IMR-90 (cell line): ENCODE data around the gene RRAGC. TPM values are rescaled to one million over a fixed set of nuclear protein-coding genes. Genes with fewer than 3 reads are reported as not detected.

Experiments used
- ATAC-seq: fragments of 200-7000 bp; cut with Tn5 transposase; 2 replicates; pipeline ENCODE4 v1.9.1; 2020; ENCODE audit warnings: low read depth, mild to moderate bottlenecking, moderate library complexity
- BruUV-seq: library from RNA; stranded (reverse); fragments of 400-500 nt; replicated peaks from 2 replicates; lab custom pipeline; 2021; lab: Mats Ljungman, UMichigan
- CTCF ChIA-PET: fragments of 300-600 bp; formaldehyde crosslinking; extraction: SDS; loops from one replicate; lab custom pipeline; 2021; ENCODE audit warnings: antibody characterized with exemption; lab: Yijun Ruan, JAX
- POLR2A ChIA-PET: fragments of 300-600 bp; sonication (Branson Sonifier 250); formaldehyde crosslinking; loops from one replicate; lab custom pipeline; 2022; ENCODE audit warnings: antibody characterized with exemption; ENCODE audit not compliant: unreplicated experiment; lab: Charles Lee
- DNase-seq: peaks from one replicate; pipeline ENCODE4 v3.0.0; 2013
- H2AFZ ChIP-seq: replicated peaks from 2 replicates; pipeline ENCODE3; 2013; ENCODE audit warnings: low read length, mild to moderate bottlenecking; ENCODE audit not compliant: poor library complexity
- H2AK5ac ChIP-seq: 2 replicates; pipeline ENCODE4 v1.6.1; 2013; ENCODE audit warnings: low read depth, low read length, inconsistent platforms
- H2AK9ac ChIP-seq: replicated peaks from 2 replicates; pipeline ENCODE3; 2013; ENCODE audit warnings: mild to moderate bottlenecking, low read depth, low read length, moderate library complexity; ENCODE audit not compliant: poor library complexity
- H2BK120ac ChIP-seq: 2 replicates; pipeline ENCODE4 v1.6.1; 2013; ENCODE audit warnings: low read depth, low read length, inconsistent platforms
- H2BK15ac ChIP-seq: 3 replicates; pipeline ENCODE4 v1.6.1; 2013; ENCODE audit warnings: low read depth, low read length, inconsistent platforms
- H2BK20ac ChIP-seq: 2 replicates; pipeline ENCODE4 v1.6.1; 2013; ENCODE audit warnings: low read depth, mild to moderate bottlenecking, inconsistent platforms, low read length, moderate library complexity
- H2BK5ac ChIP-seq: 2 replicates; pipeline ENCODE4 v1.6.1; 2013; ENCODE audit warnings: mild to moderate bottlenecking, low read depth, low read length, inconsistent platforms; ENCODE audit not compliant: poor library complexity, severe bottlenecking
- H3K14ac ChIP-seq: replicated peaks from 2 replicates; pipeline ENCODE4 v1.6.1; 2013; ENCODE audit warnings: low read depth, low read length, inconsistent platforms
- H3K18ac ChIP-seq: 2 replicates; pipeline ENCODE4 v1.6.1; 2013; ENCODE audit warnings: low read depth, low read length, control low read depth
- H3K23ac ChIP-seq: 2 replicates; pipeline ENCODE4 v1.6.1; 2013; ENCODE audit warnings: low read depth, low read length, inconsistent platforms
- H3K27ac ChIP-seq: 2 replicates; pipeline ENCODE4 v1.5.1; 2013; ENCODE audit warnings: mild to moderate bottlenecking, control low read depth, low read length; ENCODE audit not compliant: insufficient read depth
- H3K27me3 ChIP-seq: 2 replicates; pipeline ENCODE4 v1.6.1; 2013; ENCODE audit warnings: low read length; ENCODE audit not compliant: control insufficient read depth, insufficient read depth
- H3K36me3 ChIP-seq: 2 replicates; pipeline ENCODE4 v1.6.1; 2013; ENCODE audit warnings: low read length, mixed read lengths; ENCODE audit not compliant: control insufficient read depth, insufficient read depth
- H3K4ac ChIP-seq: 2 replicates; pipeline ENCODE4 v1.6.1; 2013; ENCODE audit warnings: low read depth, low read length, inconsistent platforms
- H3K4me1 ChIP-seq: 2 replicates; pipeline ENCODE4 v1.6.1; 2013; ENCODE audit warnings: low read length, mixed read lengths; ENCODE audit not compliant: control insufficient read depth, insufficient read depth
- H3K4me2 ChIP-seq: 2 replicates; pipeline ENCODE4 v1.6.1; 2013; ENCODE audit warnings: low read depth, mild to moderate bottlenecking, control low read depth, low read length, moderate library complexity
- H3K4me3 ChIP-seq: 2 replicates; pipeline ENCODE4 v1.5.1; 2013; ENCODE audit warnings: low read depth, mild to moderate bottlenecking, control low read depth, low read length, moderate library complexity; ENCODE audit not compliant: insufficient read depth
- H3K56ac ChIP-seq: 2 replicates; pipeline ENCODE4 v1.6.1; 2013; ENCODE audit warnings: low read length, inconsistent platforms; ENCODE audit not compliant: insufficient read depth; ENCODE audit errors: extremely low read depth
- H3K79me1 ChIP-seq, 2 experiments: 2 replicates each; pipeline ENCODE4 v1.6.1; 2013; ENCODE audit warnings: low read length in 2 of 2, inconsistent platforms in 1 of 2, low read depth in 1 of 2
- H3K9ac ChIP-seq: 2 replicates; pipeline ENCODE4 v1.6.1; 2013; ENCODE audit warnings: low read depth, low read length, control low read depth
- H3K9me1 ChIP-seq: 2 replicates; pipeline ENCODE4 v1.6.1; 2013; ENCODE audit warnings: low read length, inconsistent platforms; ENCODE audit not compliant: insufficient read depth
- H3K9me3 ChIP-seq: 2 replicates; pipeline ENCODE4 v1.6.1; 2013; ENCODE audit warnings: low read length; ENCODE audit not compliant: control insufficient read depth, insufficient read depth
- H4K20me1 ChIP-seq: 2 replicates; pipeline ENCODE4 v1.6.1; 2013; ENCODE audit warnings: low read length, inconsistent platforms; ENCODE audit not compliant: insufficient read depth
- H4K5ac ChIP-seq: 2 replicates; pipeline ENCODE4 v1.6.1; 2013; ENCODE audit warnings: mild to moderate bottlenecking, low read depth, low read length, control low read depth
- H4K8ac ChIP-seq, 2 experiments: 2 replicates each; pipeline ENCODE4 v1.6.1; 2013; ENCODE audit warnings: low read depth in 2 of 2, low read length in 2 of 2, control low read depth in 1 of 2, inconsistent platforms in 1 of 2
- H4K91ac ChIP-seq: 2 replicates; pipeline ENCODE4 v1.6.1; 2013; ENCODE audit warnings: low read depth, low read length, inconsistent platforms; ENCODE audit not compliant: insufficient read depth
- BHLHE40 ChIP-seq: fragments of 150-350 bp; IDR thresholded peaks from 2 replicates; pipeline ENCODE4 v1.6.1; 2016; ENCODE audit warnings: mild to moderate bottlenecking, low read depth, low read length
- CEBPB ChIP-seq: IDR thresholded peaks from 2 replicates; pipeline ENCODE4 v1.6.1; 2012; ENCODE audit warnings: low read depth, low read length, improper control_type of control experiment
- POLR2A ChIP-seq: IDR thresholded peaks from 2 replicates; pipeline ENCODE4 v1.6.1; 2012; ENCODE audit warnings: mild to moderate bottlenecking, low read depth, low read length
- WGBS, 2 experiments: methylation state at CpG; one replicate each; pipeline versions ENCODE4 v1.1.5 to v1.1.7; 2013; ENCODE audit warnings: missing lambda C conversion rate in 2 of 2; ENCODE audit not compliant: insufficient read length in 1 of 2; ENCODE audit errors: extremely low coverage in 2 of 2; 5-methylcytosine and 5-hydroxymethylcytosine counted together
- dilution Hi-C: fragments of 300-500 bp; cut with HindIII; formaldehyde crosslinking; loops from one replicate; pipeline ENCODE4 v1.14.3; 2018; ENCODE audit warnings: low sequenced_read_pairs; ENCODE audit not compliant: unreplicated experiment
- in situ Hi-C: fragments of 300-500 bp; cut with MboI; formaldehyde crosslinking; loops from 3 replicates; pipeline ENCODE4 v1.14.3; 2019; ENCODE audit warnings: low sequenced_read_pairs, inconsistent platforms, mixed read lengths
- intact Hi-C: fragments of 100-400 bp; cut with micrococcal nuclease; formaldehyde crosslinking; loops from 2 replicates; pipeline ENCODE4 v1.10.0; 2022
- polyA plus RNA-seq, 3 experiments: library from polyadenylated mRNA; depleted of rRNA; stranded (reverse); fragments of >200 nt; gene quantifications; 2 replicates each; pipeline ENCODE4 v1.2.3, GENCODE V29; 2012; ENCODE audit warnings: low replicate concordance in 1 of 3
- total RNA-seq: library from RNA; depleted of rRNA; stranded (reverse); fragments of >200 nt; gene quantifications from 2 replicates; pipeline ENCODE4 v1.2.3, GENCODE V29; 2012
- TF ChIP-seq, protein P1 (sequence below): conservative IDR thresholded peaks from 2 replicates; pipeline ENCODE4 v1.5.1; 2012; ENCODE audit warnings: mild to moderate bottlenecking, low read depth, low read length, improper control_type of control experiment

RRAGC gene
- total and polyA plus RNA-seq, 2 of the 4 experiments (the other 2 are of a cell fraction): 7.2 to 12.2 TPM

DNA sequence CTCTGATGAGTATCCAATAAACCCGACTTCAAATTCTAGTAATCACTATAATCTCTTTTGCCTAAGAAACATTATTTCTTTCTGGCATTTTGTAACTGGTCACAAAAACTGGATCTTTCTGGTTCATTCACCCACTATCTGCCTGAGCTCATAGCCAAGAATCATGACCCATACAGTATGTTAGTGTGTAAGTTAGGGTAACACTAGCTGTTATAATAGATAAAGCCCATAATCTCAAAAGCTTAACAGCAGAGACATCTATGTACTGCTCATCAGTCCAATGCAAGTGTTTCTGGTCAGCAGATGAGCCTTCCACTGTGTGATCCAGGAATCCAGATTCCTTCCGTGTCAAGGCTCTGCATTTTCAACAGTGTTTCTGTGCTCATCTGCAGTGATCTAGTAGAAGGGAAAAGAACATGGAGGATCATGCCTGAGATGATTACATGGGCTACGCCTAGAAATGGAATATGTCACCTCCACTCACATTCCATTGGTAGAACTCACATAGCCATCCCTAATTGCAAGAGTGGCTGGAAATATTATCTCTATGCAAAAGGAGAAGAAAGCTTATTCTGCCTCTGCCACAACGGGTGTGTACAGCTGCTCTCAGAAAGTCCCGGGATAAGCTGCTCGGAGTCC lies 27.7 kb downstream of the RRAGC start:
- H3K4me2 ChIP-seq: no peak overlapping the region

More for the DNA sequence above, 27.7 kb downstream of the RRAGC start:
- H3K23ac ChIP-seq: no peak overlapping the region
- dilution Hi-C loops (no loop called here), in situ Hi-C loops (loop anchor here (5.0 kb wide), 1 partner anchor 805 kb away; no protein-coding TSS in a partner anchor), intact Hi-C loops (no loop called here)
- H3K79me1 ChIP-seq: no peaks in the 10 kb centered on the region
- BruUV-seq: no TSS peak
- no peak overlapping the region for H2AFZ ChIP-seq
- H3K9me1 ChIP-seq: no peaks in the 10 kb centered on the region
- no peak overlapping the region for H4K5ac ChIP-seq
- DNase-seq: no peak
- H3K36me3 ChIP-seq: no peaks in the 10 kb centered on the region
- H4K91ac ChIP-seq: no peak overlapping the region
- no peak overlapping the region for H3K4ac ChIP-seq
- ATAC-seq: no peak
- TF ChIP-seq BHLHE40 (no peak), CEBPB (no peak), POLR2A (no peak)
- TF ChIP-seq, protein P1, sequence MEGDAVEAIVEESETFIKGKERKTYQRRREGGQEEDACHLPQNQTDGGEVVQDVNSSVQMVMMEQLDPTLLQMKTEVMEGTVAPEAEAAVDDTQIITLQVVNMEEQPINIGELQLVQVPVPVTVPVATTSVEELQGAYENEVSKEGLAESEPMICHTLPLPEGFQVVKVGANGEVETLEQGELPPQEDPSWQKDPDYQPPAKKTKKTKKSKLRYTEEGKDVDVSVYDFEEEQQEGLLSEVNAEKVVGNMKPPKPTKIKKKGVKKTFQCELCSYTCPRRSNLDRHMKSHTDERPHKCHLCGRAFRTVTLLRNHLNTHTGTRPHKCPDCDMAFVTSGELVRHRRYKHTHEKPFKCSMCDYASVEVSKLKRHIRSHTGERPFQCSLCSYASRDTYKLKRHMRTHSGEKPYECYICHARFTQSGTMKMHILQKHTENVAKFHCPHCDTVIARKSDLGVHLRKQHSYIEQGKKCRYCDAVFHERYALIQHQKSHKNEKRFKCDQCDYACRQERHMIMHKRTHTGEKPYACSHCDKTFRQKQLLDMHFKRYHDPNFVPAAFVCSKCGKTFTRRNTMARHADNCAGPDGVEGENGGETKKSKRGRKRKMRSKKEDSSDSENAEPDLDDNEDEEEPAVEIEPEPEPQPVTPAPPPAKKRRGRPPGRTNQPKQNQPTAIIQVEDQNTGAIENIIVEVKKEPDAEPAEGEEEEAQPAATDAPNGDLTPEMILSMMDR: no peak
- no peak overlapping the region for H2AK9ac ChIP-seq
- no peak overlapping the region for H2BK15ac ChIP-seq
- no peaks in the 10 kb centered on the region for H4K20me1 ChIP-seq
- no peak overlapping the region for H3K18ac ChIP-seq
- no peak overlapping the region for H3K4me3 ChIP-seq
- no peak overlapping the region for H2BK5ac ChIP-seq
- no peak overlapping the region for H3K9ac ChIP-seq
- CTCF ChIA-PET: interaction anchor here (1.0 kb wide), 1 partner anchor 12 kb away, joined by 3 read pairs; no protein-coding TSS in a partner anchor
- WGBS, 2 experiments: 83% methylated on average over 2 of the region's 6 CpGs; no CpG with 5 or more reads in 1 of the 2 experiments
- H3K56ac ChIP-seq: no peak overlapping the region
- H3K27ac ChIP-seq: no peak overlapping the region
- no peak overlapping the region for H2BK20ac ChIP-seq
- POLR2A ChIA-PET: no interaction called here
- peaks cover 4% of the 10 kb centered on the region; the same call in 1 of the 2 replicates for H3K4me1 ChIP-seq
- H3K14ac ChIP-seq: no peak overlapping the region
- H2BK120ac ChIP-seq: no peak overlapping the region
- no peak overlapping the region for H2AK5ac ChIP-seq
- peaks cover 33% of the 10 kb centered on the region for H3K27me3 ChIP-seq
- no peaks in the 10 kb centered on the region for H3K9me3 ChIP-seq
- H4K8ac ChIP-seq: no peak overlapping the region
